Osteocyte (in vitro differentiated cells): Measurements from ENCODE around the gene ANAPC1. TPM values are rescaled to one million over a fixed set of nuclear protein-coding genes. Genes with fewer than 3 reads are reported as not detected.
"Not testable (repeated sequence)": the region's sequence is repeated elsewhere in the genome, so short reads cannot be mapped to it uniquely, and the experiment has no call there.

Experiments used
- DNase-seq: peaks from one replicate; pipeline ENCODE4 v3.0.0; 2021; ENCODE audit warnings: mixed read lengths; ENCODE audit not compliant: unreplicated experiment; ENCODE audit errors: extremely low spot score
- H3K27ac Mint-ChIP-seq: one replicate; pipeline ENCODE4 v1.8.0; 2021; ENCODE audit warnings: mild to moderate bottlenecking, mixed read lengths; ENCODE audit not compliant: unreplicated experiment
- H3K27me3 Mint-ChIP-seq: one replicate; pipeline ENCODE4 v1.8.0; 2021; ENCODE audit warnings: mixed read lengths; ENCODE audit not compliant: unreplicated experiment
- H3K36me3 Mint-ChIP-seq: one replicate; pipeline ENCODE4 v1.8.0; 2021; ENCODE audit warnings: mixed read lengths; ENCODE audit not compliant: unreplicated experiment
- H3K4me1 Mint-ChIP-seq: one replicate; pipeline ENCODE4 v1.8.0; 2021; ENCODE audit warnings: mixed read lengths; ENCODE audit not compliant: unreplicated experiment
- H3K4me3 Mint-ChIP-seq: one replicate; pipeline ENCODE4 v1.8.0; 2021; ENCODE audit warnings: mild to moderate bottlenecking, moderate library complexity, mixed read lengths; ENCODE audit not compliant: unreplicated experiment
- H3K9me3 Mint-ChIP-seq: one replicate; pipeline ENCODE4 v1.8.0; 2021; ENCODE audit warnings: mixed read lengths; ENCODE audit not compliant: unreplicated experiment
- CTCF ChIP-seq: fragments of 200-600 bp; sonication (generic); IDR thresholded peaks from 2 replicates; pipeline ENCODE4 v1.5.0; 2021; ENCODE audit warnings: antibody characterized with exemption, mild to moderate bottlenecking, moderate library complexity
- total RNA-seq: library from RNA; stranded (reverse); gene quantifications from 2 replicates; pipeline ENCODE4 v1.2.1, GENCODE V29; 2021

ANAPC1 gene
- total RNA-seq, 1 donor from 2014 or later = 28.8 TPM

GRCh38 chr2:111918383-111918806 is 34.4 kb upstream of the ANAPC1 start:
- no peak for DNase-seq
- peaks cover 29% of the 10 kb centered on the region for H3K4me1 Mint-ChIP-seq
- peaks cover 17% of the 10 kb centered on the region for H3K27me3 Mint-ChIP-seq
- TF ChIP-seq CTCF = no peak
- peak overlapping the region; percentile 67 for H3K27ac Mint-ChIP-seq
- no peaks in the 10 kb centered on the region for H3K9me3 Mint-ChIP-seq
- peak overlapping the region; percentile 33 for H3K4me3 Mint-ChIP-seq
- peaks cover 4% of the 10 kb centered on the region for H3K36me3 Mint-ChIP-seq

GRCh38 chr2:111917106-111917505 is 33.1 kb upstream of the ANAPC1 start:
- H3K4me1 Mint-ChIP-seq = peaks cover 24% of the 10 kb centered on the region
- H3K27ac Mint-ChIP-seq = no peak overlapping the region
- peaks cover 18% of the 10 kb centered on the region for H3K27me3 Mint-ChIP-seq
- no peak for DNase-seq
- TF ChIP-seq CTCF = no peak
- no peaks in the 10 kb centered on the region for H3K9me3 Mint-ChIP-seq
- no peak overlapping the region for H3K4me3 Mint-ChIP-seq
- peaks cover 4% of the 10 kb centered on the region for H3K36me3 Mint-ChIP-seq

- no peak overlapping the region for H3K4me3 Mint-ChIP-seq
- H3K4me1 Mint-ChIP-seq = no peaks in the 10 kb centered on the region
- peaks cover 27% of the 10 kb centered on the region for H3K27me3 Mint-ChIP-seq
Observed at GRCh38 chr2:111912547-111912946, 28.6 kb upstream of the ANAPC1 start.

GRCh38 chr2:111911295-111911977 is 27.4 kb upstream of the ANAPC1 start:
- not testable (repeated sequence) for H3K27ac Mint-ChIP-seq, DNase-seq, H3K9me3 Mint-ChIP-seq, H3K4me1 Mint-ChIP-seq, H3K4me3 Mint-ChIP-seq, H3K36me3 Mint-ChIP-seq
- peaks cover 30% of the 10 kb centered on the region for H3K27me3 Mint-ChIP-seq

More at GRCh38 chr2:111912547-111912946, 28.6 kb upstream of the ANAPC1 start:
- Mint-ChIP-seq H3K27ac (no peak overlapping the region), H3K36me3 (peaks cover 4% of the 10 kb centered on the region), H3K9me3 (no peaks in the 10 kb centered on the region)
- TF ChIP-seq CTCF = no peak
- DNase-seq = no peak

- no peak for DNase-seq
- H3K36me3 Mint-ChIP-seq = no peaks in the 10 kb centered on the region
- no peak overlapping the region for H3K4me3 Mint-ChIP-seq
- peaks cover 10% of the 10 kb centered on the region for H3K4me1 Mint-ChIP-seq
- no peak for TF ChIP-seq CTCF
- peaks cover 30% of the 10 kb centered on the region for H3K27me3 Mint-ChIP-seq
- H3K27ac Mint-ChIP-seq = no peak overlapping the region
- no peaks in the 10 kb centered on the region for H3K9me3 Mint-ChIP-seq
Observed at GRCh38 chr2:111910609-111911277, 26.8 kb upstream of the ANAPC1 start.

GRCh38 chr2:111909997-111910396 is 26.0 kb upstream of the ANAPC1 start:
- H3K4me3 Mint-ChIP-seq, H3K27ac Mint-ChIP-seq, H3K36me3 Mint-ChIP-seq, DNase-seq, H3K9me3 Mint-ChIP-seq: not testable (repeated sequence)
- Mint-ChIP-seq H3K4me1 (peaks cover 10% of the 10 kb centered on the region), H3K27me3 (peaks cover 28% of the 10 kb centered on the region)
